ENCODE results near the gene SMARCC1.

The SMARCC1 gene

GRCh38 chr3:47705391-47705790, 76.3 kb downstream of the SMARCC1 start:
- DNase-seq (ENCODE audit: low read depth in 1 of 2, low spot score in 1 of 2): no peak

- DNase-seq (ENCODE audit: low read depth in 1 of 2, low spot score in 1 of 2): no peak
These were observed 77.5 kb downstream of the SMARCC1 start for GRCh38 chr3:47704237-47704612.

GRCh38 chr3:47701388-47701787, 80.3 kb downstream of the SMARCC1 start:
- no peak for DNase-seq (ENCODE audit: low read depth in 1 of 2, low spot score in 1 of 2)

- no peak for DNase-seq (ENCODE audit: low read depth in 1 of 2, low spot score in 1 of 2)
These were observed 89.5 kb downstream of the SMARCC1 start for GRCh38 chr3:47692158-47692557.

GRCh38 chr3:47688488-47688887, 93.2 kb downstream of the SMARCC1 start:
- DNase-seq (ENCODE audit: low read depth in 1 of 2, low spot score in 1 of 2): no peak

GRCh38 chr3:47685037-47685436, 96.7 kb downstream of the SMARCC1 start:
- no peak for DNase-seq (ENCODE audit: low read depth in 1 of 2, low spot score in 1 of 2)

GRCh38 chr3:47681016-47681415, 100.7 kb downstream of the SMARCC1 start:
- no peak for DNase-seq (ENCODE audit: low read depth in 1 of 2, low spot score in 1 of 2)

- no peak for DNase-seq (ENCODE audit: low read depth in 1 of 2, low spot score in 1 of 2)
These were observed 103.0 kb downstream of the SMARCC1 start for GRCh38 chr3:47678446-47679338.

- DNase-seq (ENCODE audit: low read depth in 1 of 2, low spot score in 1 of 2): no peak
These were observed 112.5 kb downstream of the SMARCC1 start for GRCh38 chr3:47669026-47669749.

- DNase-seq (ENCODE audit: low read depth in 1 of 2, low spot score in 1 of 2): no peak
These were observed 115.6 kb downstream of the SMARCC1 start for GRCh38 chr3:47666118-47666517.

- no peak for DNase-seq (ENCODE audit: low read depth in 1 of 2, low spot score in 1 of 2)
These were observed 117.2 kb downstream of the SMARCC1 start for GRCh38 chr3:47664519-47664918.

GRCh38 chr3:47663630-47664240, 118.0 kb downstream of the SMARCC1 start:
- no peak for DNase-seq (ENCODE audit: low read depth in 1 of 2, low spot score in 1 of 2)

GRCh38 chr3:47661121-47661752, 120.5 kb downstream of the SMARCC1 start:
- DNase-seq (ENCODE audit: low read depth in 1 of 2, low spot score in 1 of 2): no peak

GRCh38 chr3:47658444-47658843, 123.2 kb downstream of the SMARCC1 start:
- DNase-seq (ENCODE audit: low read depth in 1 of 2, low spot score in 1 of 2): no peak

- DNase-seq (ENCODE audit: low read depth in 1 of 2, low spot score in 1 of 2): no peak
These were observed 129.6 kb downstream of the SMARCC1 start for GRCh38 chr3:47652142-47652541.

- no peak for DNase-seq (ENCODE audit: low read depth in 1 of 2, low spot score in 1 of 2)
These were observed 131.4 kb downstream of the SMARCC1 start for GRCh38 chr3:47650294-47650693.

GRCh38 chr3:47647550-47647949, 134.1 kb downstream of the SMARCC1 start:
- no peak for DNase-seq (ENCODE audit: low read depth in 1 of 2, low spot score in 1 of 2)

GRCh38 chr3:47646362-47646761, 135.3 kb downstream of the SMARCC1 start:
- DNase-seq (ENCODE audit: low read depth in 1 of 2, low spot score in 1 of 2): no peak

GRCh38 chr3:47645551-47645950, 136.1 kb downstream of the SMARCC1 start:
- DNase-seq (ENCODE audit: low read depth in 1 of 2, low spot score in 1 of 2): no peak

GRCh38 chr3:47643092-47643491, 138.6 kb downstream of the SMARCC1 start:
- DNase-seq (ENCODE audit: low read depth in 1 of 2, low spot score in 1 of 2): no peak

GRCh38 chr3:47641739-47642138, 140.0 kb downstream of the SMARCC1 start:
- no peak for DNase-seq (ENCODE audit: low read depth in 1 of 2, low spot score in 1 of 2)

Measured in stimulated activated CD4-positive, alpha-beta T cell treated with anti-CD3 and anti-CD28 coated beads, Interleukin-15, amount 100 ng/mL, for 1 hour (primary cell).